Parathyroid adenoma (tissue), 2 donors: Measurements from ENCODE around the gene FOXO3.

Experiments used
- H2AFZ ChIP-seq: fragments of 300-600 bp; sonication (generic); one replicate; pipeline ENCODE4 v1.7.0; 2017; ENCODE audit warnings: antibody characterized with exemption, mild to moderate bottlenecking
- H3K27ac ChIP-seq: fragments of 300-600 bp; sonication (generic); one replicate; pipeline ENCODE4 v1.7.0; 2017
- H3K27me3 ChIP-seq: fragments of 300-600 bp; sonication (generic); one replicate; pipeline ENCODE4 v1.7.0; 2017; ENCODE audit warnings: low read length; ENCODE audit not compliant: control insufficient read depth, insufficient read depth
- H3K36me3 ChIP-seq: fragments of 300-600 bp; sonication (generic); one replicate; pipeline ENCODE4 v1.7.0; 2017; ENCODE audit warnings: low read length; ENCODE audit not compliant: control insufficient read depth, insufficient read depth
- H3K4me1 ChIP-seq: fragments of 300-600 bp; sonication (generic); one replicate; pipeline ENCODE4 v1.7.0; 2017; ENCODE audit warnings: control low read depth
- H3K4me2 ChIP-seq: fragments of 300-600 bp; sonication (generic); one replicate; pipeline ENCODE4 v1.7.0; 2017; ENCODE audit warnings: low read length
- H3K4me3 ChIP-seq: fragments of 300-600 bp; sonication (generic); one replicate; pipeline ENCODE4 v1.7.0; 2017; ENCODE audit warnings: low read depth, low read length
- H3K79me2 ChIP-seq: fragments of 300-600 bp; sonication (generic); one replicate; pipeline ENCODE4 v1.7.0; 2017; ENCODE audit warnings: control low read depth
- H3K9ac ChIP-seq: fragments of 300-600 bp; sonication (generic); one replicate; pipeline ENCODE4 v1.7.0; 2017; ENCODE audit warnings: mild to moderate bottlenecking
- H3K9me3 ChIP-seq: fragments of 300-600 bp; sonication (generic); one replicate; pipeline ENCODE4 v1.7.0; 2017; ENCODE audit warnings: low read length; ENCODE audit not compliant: control insufficient read depth
- TF ChIP-seq, protein P1 (sequence below): fragments of 300-600 bp; sonication (generic); IDR thresholded peaks from one replicate; pipeline ENCODE4 v1.7.0; 2017; ENCODE audit warnings: antibody characterized with exemption, mild to moderate bottlenecking
- donor health status: primary hyperparathyroidism.

Gene FOXO3

DNA sequence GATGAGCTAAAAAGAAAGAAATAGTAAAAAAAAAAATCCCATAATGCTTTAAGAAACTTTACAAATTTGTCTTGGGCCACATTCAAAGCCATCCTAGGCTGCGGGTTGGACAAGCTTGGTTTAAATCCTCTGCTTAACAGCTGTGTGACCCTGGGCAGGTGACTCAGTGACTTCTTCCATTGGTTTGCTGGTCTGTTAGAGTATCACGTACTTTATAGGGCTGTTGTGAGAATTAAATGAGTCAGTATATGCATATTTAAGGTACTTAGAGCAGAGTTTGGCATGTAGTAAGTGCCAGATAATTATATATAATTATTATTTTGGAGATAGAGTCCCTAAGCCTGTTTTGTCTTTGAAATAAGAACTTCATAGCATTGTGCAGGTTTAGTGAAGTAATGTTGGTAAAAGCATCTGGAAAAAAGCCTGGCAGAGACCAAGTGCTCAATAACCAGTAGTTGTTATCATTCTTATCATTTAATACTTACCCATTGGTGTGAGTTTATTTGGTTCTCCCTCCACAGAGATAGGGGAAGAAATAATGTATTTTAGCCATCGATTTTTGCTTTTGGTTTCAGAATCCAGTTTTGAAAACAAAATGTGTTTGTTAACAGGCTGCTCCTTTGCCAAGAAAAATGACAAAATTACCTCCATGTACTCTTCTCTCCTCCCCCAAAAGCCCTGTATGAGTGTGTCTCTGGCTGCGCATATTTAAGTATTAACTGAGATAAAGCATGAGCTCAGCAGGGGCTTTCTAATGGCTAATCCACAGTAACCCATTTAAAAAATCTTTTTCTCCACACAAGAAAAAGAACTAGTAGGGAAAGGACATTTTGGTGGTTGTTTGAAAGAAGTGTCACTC, 67.2 kb downstream of the FOXO3 start:
- H3K79me2 ChIP-seq: peaks cover 56% of the 10 kb centered on the region
- no peak overlapping the region for H3K27ac ChIP-seq
- TF ChIP-seq, protein P1, sequence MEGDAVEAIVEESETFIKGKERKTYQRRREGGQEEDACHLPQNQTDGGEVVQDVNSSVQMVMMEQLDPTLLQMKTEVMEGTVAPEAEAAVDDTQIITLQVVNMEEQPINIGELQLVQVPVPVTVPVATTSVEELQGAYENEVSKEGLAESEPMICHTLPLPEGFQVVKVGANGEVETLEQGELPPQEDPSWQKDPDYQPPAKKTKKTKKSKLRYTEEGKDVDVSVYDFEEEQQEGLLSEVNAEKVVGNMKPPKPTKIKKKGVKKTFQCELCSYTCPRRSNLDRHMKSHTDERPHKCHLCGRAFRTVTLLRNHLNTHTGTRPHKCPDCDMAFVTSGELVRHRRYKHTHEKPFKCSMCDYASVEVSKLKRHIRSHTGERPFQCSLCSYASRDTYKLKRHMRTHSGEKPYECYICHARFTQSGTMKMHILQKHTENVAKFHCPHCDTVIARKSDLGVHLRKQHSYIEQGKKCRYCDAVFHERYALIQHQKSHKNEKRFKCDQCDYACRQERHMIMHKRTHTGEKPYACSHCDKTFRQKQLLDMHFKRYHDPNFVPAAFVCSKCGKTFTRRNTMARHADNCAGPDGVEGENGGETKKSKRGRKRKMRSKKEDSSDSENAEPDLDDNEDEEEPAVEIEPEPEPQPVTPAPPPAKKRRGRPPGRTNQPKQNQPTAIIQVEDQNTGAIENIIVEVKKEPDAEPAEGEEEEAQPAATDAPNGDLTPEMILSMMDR: no peak
- H2AFZ ChIP-seq: no peak overlapping the region
- H3K27me3 ChIP-seq: no peaks in the 10 kb centered on the region
- no peak overlapping the region for H3K4me2 ChIP-seq
- no peaks in the 10 kb centered on the region for H3K36me3 ChIP-seq
- H3K9ac ChIP-seq: no peak overlapping the region
- no peaks in the 10 kb centered on the region for H3K9me3 ChIP-seq
- H3K4me1 ChIP-seq: peaks cover 5% of the 10 kb centered on the region
- H3K4me3 ChIP-seq: no peak overlapping the region

DNA sequence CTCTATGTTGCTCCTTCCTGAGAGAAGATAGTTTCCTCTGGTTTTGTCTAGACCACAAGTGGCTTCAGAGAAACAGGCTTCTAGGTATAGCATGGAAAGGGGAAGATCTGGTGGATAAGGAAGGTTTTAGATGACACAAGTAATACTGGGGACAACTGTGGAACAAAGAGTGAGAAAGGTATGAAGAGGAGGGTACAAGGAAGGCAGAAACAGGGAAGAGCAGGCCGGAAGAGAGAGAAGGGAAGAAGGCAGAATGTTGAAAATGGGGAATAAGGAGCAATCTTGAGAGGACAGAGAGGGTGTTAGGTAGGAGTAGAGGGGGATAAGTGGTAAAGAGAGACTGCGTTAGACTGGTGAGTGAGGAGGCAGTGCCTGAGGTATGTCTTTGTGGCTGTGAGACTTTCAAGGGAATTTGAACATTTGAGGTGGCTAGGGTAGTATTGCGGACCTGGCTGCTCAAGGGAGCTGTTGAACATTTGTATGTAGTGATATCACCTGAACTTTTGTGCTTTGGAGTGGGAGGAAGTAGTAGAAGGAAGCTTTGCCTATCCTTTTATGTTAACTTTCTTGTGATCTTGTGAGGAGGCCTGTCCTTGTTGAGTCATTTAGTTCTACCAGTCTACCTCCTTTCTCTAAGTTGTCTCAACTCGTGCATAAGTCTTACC, 69.5 kb downstream of the FOXO3 start:
- Histone ChIP-seq H3K4me3 (no peak overlapping the region), H3K9me3 (no peaks in the 10 kb centered on the region), H3K27ac (no peak overlapping the region), H3K36me3 (no peaks in the 10 kb centered on the region), H3K4me2 (no peak overlapping the region), H3K9ac (no peak overlapping the region), H3K4me1 (peaks cover 5% of the 10 kb centered on the region), H2AFZ (no peak overlapping the region), H3K79me2 (peaks cover 56% of the 10 kb centered on the region), H3K27me3 (no peaks in the 10 kb centered on the region)
- TF ChIP-seq, protein P1: no peak

DNA sequence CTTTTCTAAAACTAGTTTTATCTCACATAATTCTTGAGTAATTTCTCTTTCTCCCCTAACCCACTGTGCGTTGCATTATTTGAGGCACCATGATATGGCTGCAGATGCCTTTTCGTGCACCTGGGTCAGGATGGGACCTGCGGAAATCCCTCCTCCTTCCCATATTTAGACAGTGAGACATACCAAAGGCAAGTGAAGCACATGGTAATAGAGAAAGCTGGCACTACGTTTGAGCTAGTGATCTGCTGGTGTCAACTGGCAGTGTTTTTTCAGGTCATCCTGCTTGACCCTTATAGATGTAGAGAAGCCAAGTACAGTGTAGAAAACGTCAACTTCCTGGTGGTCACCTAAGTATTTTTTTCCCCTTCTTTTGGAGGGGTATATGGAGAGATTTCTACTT, 71.7 kb downstream of the FOXO3 start:
- H3K4me1 ChIP-seq: peaks cover 5% of the 10 kb centered on the region

DNA sequence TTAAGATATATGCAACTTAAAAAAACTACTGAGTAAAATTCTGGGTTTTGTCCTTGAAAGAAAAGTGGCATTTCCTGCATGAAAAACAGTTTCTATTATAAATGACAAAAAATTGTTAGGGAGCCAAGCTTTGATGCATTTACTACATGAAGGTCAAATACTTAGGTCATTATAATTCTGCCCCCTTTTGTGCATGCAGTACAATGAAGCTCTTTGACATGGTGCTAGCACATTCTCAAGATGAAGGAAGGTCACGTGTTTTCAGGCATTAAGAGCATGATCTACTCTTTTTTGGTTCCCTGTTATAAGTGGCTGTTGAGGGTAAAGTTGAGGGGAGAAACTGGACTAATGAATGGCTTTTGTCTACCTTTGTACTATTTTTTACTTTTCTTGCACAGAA, 72.7 kb downstream of the FOXO3 start:
- TF ChIP-seq, protein P1: no peak
- Histone ChIP-seq H3K27ac (no peak overlapping the region), H3K9ac (no peak overlapping the region), H3K79me2 (peaks cover 45% of the 10 kb centered on the region), H3K9me3 (no peaks in the 10 kb centered on the region), H2AFZ (no peak overlapping the region), H3K27me3 (no peaks in the 10 kb centered on the region), H3K4me2 (no peak overlapping the region), H3K4me3 (no peak overlapping the region), H3K36me3 (no peaks in the 10 kb centered on the region), H3K4me1 (peaks cover 5% of the 10 kb centered on the region)

More for the DNA sequence above, 71.7 kb downstream of the FOXO3 start:
- no peak overlapping the region for H2AFZ ChIP-seq
- TF ChIP-seq, protein P1: no peak
- no peaks in the 10 kb centered on the region for H3K27me3 ChIP-seq
- no peak overlapping the region for H3K4me2 ChIP-seq
- no peaks in the 10 kb centered on the region for H3K36me3 ChIP-seq
- no peak overlapping the region for H3K9ac ChIP-seq
- H3K9me3 ChIP-seq: no peaks in the 10 kb centered on the region
- H3K79me2 ChIP-seq: peaks cover 46% of the 10 kb centered on the region
- no peak overlapping the region for H3K27ac ChIP-seq
- no peak overlapping the region for H3K4me3 ChIP-seq
